Vagina (tissue), 2 donors: ENCODE results near the gene LRRC73. TPM values are rescaled to one million over a fixed set of nuclear protein-coding genes. Genes with fewer than 3 reads are reported as not detected.

Experiments
- DNase-seq, 2 donors: peaks; one replicate each; pipeline ENCODE4 v3.0.0-alpha.2; 2017; ENCODE audit errors: extremely low spot score in 2 of 2
- H3K27ac ChIP-seq: fragments of 200-600 bp; sonication (generic); one replicate; pipeline ENCODE4 v1.5.1; 2019
- H3K27me3 ChIP-seq: fragments of 200-600 bp; sonication (generic); one replicate; pipeline ENCODE4 v1.5.1; 2019
- H3K36me3 ChIP-seq, 2 donors: fragments of 200-600 bp; sonication (generic); one replicate each; pipeline ENCODE4 v1.5.1; 2017 to 2019
- H3K4me1 ChIP-seq: fragments of 200-600 bp; sonication (generic); one replicate; pipeline ENCODE4 v1.5.1; 2019
- H3K4me3 ChIP-seq, 2 donors: fragments of 200-600 bp; sonication (generic); 1 replicate in 1 of 2; 2 replicates in 1 of 2; pipeline ENCODE4 v1.5.1; 2016 to 2019
- H3K9me3 ChIP-seq: fragments of 200-600 bp; sonication (generic); one replicate; pipeline ENCODE4 v1.5.1; 2019
- CTCF ChIP-seq, 3 experiments: fragments of 450-650 bp in 2 of 3; fragments of 200-600 bp in 1 of 3; sonication (generic) in 1 of 3; IDR thresholded peaks; one replicate each; pipeline ENCODE4 v1.5.1; 2017 to 2019; ENCODE audit warnings: antibody characterized with exemption in 3 of 3, mild to moderate bottlenecking in 2 of 3, moderate library complexity in 2 of 3
- POLR2A ChIP-seq, 2 donors: fragments of 450-650 bp; IDR thresholded peaks; one replicate each; pipeline ENCODE4 v1.6.1; 2017; ENCODE audit warnings: antibody characterized with exemption in 2 of 2, mild to moderate bottlenecking in 2 of 2, moderate library complexity in 2 of 2
- POLR2AphosphoS5 ChIP-seq, 2 donors: sonication (generic); formaldehyde crosslinking; IDR thresholded peaks; one replicate each; pipeline ENCODE4 v1.9.0; 2017; ENCODE audit warnings: antibody characterized with exemption in 2 of 2, mild to moderate bottlenecking in 2 of 2, low read depth in 1 of 2; ENCODE audit not compliant: insufficient read depth in 1 of 2
- intact Hi-C: fragments of 100-400 bp; cut with DNase I; formaldehyde crosslinking; loops from one replicate; pipeline ENCODE4 v1.15.1; 2023
- total RNA-seq: library from RNA; depleted of rRNA; stranded (reverse); fragments of >200 nt; gene quantifications from one replicate; pipeline ENCODE4 v1.2.3, GENCODE V29; 2016

LRRC73 gene
- total RNA-seq, 1 donor from 2014 or later: not detected

GRCh38 chr6:43493230-43493629, 16.9 kb downstream of the LRRC73 start:
- intact Hi-C loops: no loop called here
- TF ChIP-seq CTCF (IDR thresholded peaks at IDR 0.05): no peak
- no peak for TF ChIP-seq POLR2AphosphoS5 (IDR thresholded peaks at IDR 0.05; ENCODE audit: insufficient read depth in 1 of 2, low read depth in 1 of 2)
- TF ChIP-seq POLR2A (IDR thresholded peaks at IDR 0.05): no peak
- Histone ChIP-seq H3K4me3 (no peak overlapping the region), H3K36me3 (peaks cover 0 to 4% of the 10 kb centered on the region in 2 donors), H3K27me3 (no peaks in the 10 kb centered on the region), H3K27ac (no peak overlapping the region), H3K4me1 (peaks cover 52% of the 10 kb centered on the region), H3K9me3 (no peaks in the 10 kb centered on the region)
- no peak for DNase-seq

- H3K4me3 ChIP-seq: no peak overlapping the region
- no peak for TF ChIP-seq POLR2A (IDR thresholded peaks at IDR 0.05)
- TF ChIP-seq CTCF (IDR thresholded peaks at IDR 0.05): no peak
- peak in 1 of 2 donors; percentile 9 for TF ChIP-seq POLR2AphosphoS5 (IDR thresholded peaks at IDR 0.05; ENCODE audit: insufficient read depth in 1 of 2, low read depth in 1 of 2)
- H3K27me3 ChIP-seq: no peaks in the 10 kb centered on the region
- no peaks in the 10 kb centered on the region for H3K9me3 ChIP-seq
- intact Hi-C loops: no loop called here
- no peak for DNase-seq
- peaks cover 0 to under 1% of the 10 kb centered on the region in 2 donors for H3K36me3 ChIP-seq
- H3K4me1 ChIP-seq: peaks cover 52% of the 10 kb centered on the region
- peak overlapping the region; percentile 10 for H3K27ac ChIP-seq
These were observed 17.5 kb downstream of the LRRC73 start for GRCh38 chr6:43492673-43493072.

- no peak for DNase-seq
- H3K27ac ChIP-seq: peak overlapping the region; percentile 10
These were observed 18.1 kb downstream of the LRRC73 start for GRCh38 chr6:43491750-43492661.

GRCh38 chr6:43490523-43490939, 19.6 kb downstream of the LRRC73 start:
- Histone ChIP-seq H3K4me1 (peaks cover 35% of the 10 kb centered on the region), H3K4me3 (no peak overlapping the region), H3K36me3 (no peaks in the 10 kb centered on the region), H3K27ac (no peak overlapping the region), H3K27me3 (no peaks in the 10 kb centered on the region), H3K9me3 (no peaks in the 10 kb centered on the region)
- no peak for TF ChIP-seq POLR2AphosphoS5 (IDR thresholded peaks at IDR 0.05; ENCODE audit: insufficient read depth in 1 of 2, low read depth in 1 of 2)
- TF ChIP-seq POLR2A (IDR thresholded peaks at IDR 0.05): no peak
- no peak for TF ChIP-seq CTCF (IDR thresholded peaks at IDR 0.05)
- intact Hi-C loops: no loop called here
- DNase-seq: no peak

More at GRCh38 chr6:43491750-43492661, 18.1 kb downstream of the LRRC73 start:
- Histone ChIP-seq H3K27me3 (no peaks in the 10 kb centered on the region), H3K36me3 (no peaks in the 10 kb centered on the region), H3K4me1 (peaks cover 49% of the 10 kb centered on the region), H3K9me3 (no peaks in the 10 kb centered on the region), H3K4me3 (no peak overlapping the region)
- intact Hi-C loops: no loop called here
- TF ChIP-seq POLR2AphosphoS5 (IDR thresholded peaks at IDR 0.05; ENCODE audit: insufficient read depth in 1 of 2, low read depth in 1 of 2): peak in 1 of 2 donors; percentile 51
- no peak for TF ChIP-seq POLR2A (IDR thresholded peaks at IDR 0.05)
- no peak for TF ChIP-seq CTCF (IDR thresholded peaks at IDR 0.05)
